HCT116 (cell line): ENCODE measurements around the gene KLRC3. TPM values are rescaled to one million over a fixed set of nuclear protein-coding genes. Genes with fewer than 3 reads are reported as not detected.

Experiments used
- ATAC-seq: fragments of 200-7000 bp; cut with Tn5 transposase; 2 replicates; pipeline ENCODE4 v1.9.1; 2020; ENCODE audit warnings: mild to moderate bottlenecking, moderate library complexity
- BruUV-seq: library from RNA; stranded (reverse); fragments of 400-500 nt; replicated peaks from 2 replicates; lab custom pipeline; 2021; lab: Mats Ljungman, UMichigan
- CTCF ChIA-PET: fragments of 300-600 bp; sonication (Branson Sonifier 250); formaldehyde crosslinking; loops from one replicate; lab custom pipeline; 2021; ENCODE audit warnings: antibody characterized with exemption; lab: Charles Lee
- POLR2A ChIA-PET: fragments of 300-600, 350-600 bp; sonication (Branson Sonifier 250); formaldehyde crosslinking; loops from one replicate; lab custom pipeline; 2021; ENCODE audit warnings: antibody characterized with exemption; lab: Charles Lee
- RAD21 ChIA-PET, 2 experiments: fragments of 300-600 bp; sonication (Branson Sonifier 250); formaldehyde crosslinking; loops; one replicate each; lab custom pipeline; 2023; ENCODE audit warnings: low total read pairs in 2 of 2; ENCODE audit not compliant: uncharacterized antibody in 2 of 2, unreplicated experiment in 2 of 2, low non-redundant PET in 1 of 2; lab: Charles Lee
- DNase-seq: peaks from one replicate; pipeline ENCODE4 v3.0.0-alpha.2; 2010; ENCODE audit warnings: low read depth, low spot score
- H2AFZ ChIP-seq: fragments of 200-600 bp; shearing (Covaris generic), sonication (generic); 2 replicates; pipeline ENCODE4 v1.6.1; 2017; ENCODE audit warnings: low read depth, mixed run types, mixed read lengths, antibody characterized with exemption, low read length; ENCODE audit not compliant: poor library complexity, severe bottlenecking
- H3K27ac ChIP-seq: 2 replicates; pipeline ENCODE4 v1.5.1; 2012; ENCODE audit warnings: low read depth, low read length
- H3K27me3 ChIP-seq: fragments of 200-600 bp; sonication (generic); 2 replicates; pipeline ENCODE4 v1.6.1; 2016; ENCODE audit warnings: mixed run types, low read length, mixed read lengths; ENCODE audit not compliant: insufficient read depth
- H3K36me3 ChIP-seq, 2 experiments: fragments of 200-500 bp in 1 of 2; fragments of 200-600 bp in 1 of 2; sonication (Bioruptor generic) in 1 of 2; sonication (generic) in 1 of 2; 2 replicates each; pipeline versions ENCODE4 v1.5.1 to v1.6.1; 2014 to 2016; ENCODE audit warnings: low read length in 2 of 2, inconsistent platforms in 1 of 2, mixed read lengths in 1 of 2, mixed run types in 1 of 2; ENCODE audit not compliant: insufficient read depth in 2 of 2, control insufficient read depth in 1 of 2
- H3K4me1 ChIP-seq, 2 experiments: fragments of 200-600 bp in 1 of 2; sonication (generic) in 1 of 2; 2 replicates each; pipeline versions ENCODE4 v1.5.1 to v1.6.1; 2012 to 2017; ENCODE audit warnings: low read length in 2 of 2, inconsistent platforms in 1 of 2, mild to moderate bottlenecking in 1 of 2, mixed read lengths in 1 of 2, mixed run types in 1 of 2, moderate library complexity in 1 of 2; ENCODE audit not compliant: insufficient read depth in 2 of 2, control insufficient read depth in 1 of 2
- H3K4me2 ChIP-seq: fragments of 200-600 bp; sonication (generic); 2 replicates; pipeline ENCODE4 v1.6.1; 2017; ENCODE audit warnings: mixed run types, low read length, mixed read lengths
- H3K4me3 ChIP-seq, 2 experiments: fragments of 200-600 bp in 1 of 2; sonication (generic) in 1 of 2; replicated peaks in 1 of 2; 2 replicates each; pipeline ENCODE4 v1.5.1; 2011 to 2016; ENCODE audit warnings: low read length in 2 of 2, control low read depth in 1 of 2, low read depth in 1 of 2, mild to moderate bottlenecking in 1 of 2, mixed read lengths in 1 of 2, mixed run types in 1 of 2
- H3K79me2 ChIP-seq: fragments of 200-600 bp; sonication (generic); 2 replicates; pipeline ENCODE4 v1.6.1; 2017; ENCODE audit warnings: mild to moderate bottlenecking, mixed run types, low read length, moderate library complexity, mixed read lengths; ENCODE audit not compliant: insufficient read depth
- H3K9ac ChIP-seq: fragments of 200-600 bp; sonication (generic); 2 replicates; pipeline ENCODE4 v1.6.1; 2016; ENCODE audit warnings: low read length, mixed read lengths
- H3K9me2 ChIP-seq: fragments of 200-600 bp; sonication (generic), shearing (Covaris generic); 2 replicates; pipeline ENCODE4 v1.6.1; 2017; ENCODE audit warnings: mixed run types, mild to moderate bottlenecking, moderate library complexity; ENCODE audit not compliant: insufficient read depth
- H3K9me3 ChIP-seq, 2 experiments: fragments of 200-500 bp in 1 of 2; fragments of 200-600 bp in 1 of 2; sonication (Bioruptor generic) in 1 of 2; sonication (generic) in 1 of 2; 2 replicates each; pipeline ENCODE4 v1.6.1; 2014 to 2017; ENCODE audit warnings: low read length in 2 of 2, mixed read lengths in 2 of 2, inconsistent platforms in 1 of 2, low read depth in 1 of 2, mild to moderate bottlenecking in 1 of 2, mixed run types in 1 of 2, moderate library complexity in 1 of 2; ENCODE audit not compliant: control insufficient read depth in 1 of 2, insufficient read depth in 1 of 2
- H4K20me1 ChIP-seq: fragments of 200-600 bp; sonication (generic), shearing (Covaris generic); 2 replicates; pipeline ENCODE4 v1.6.1; 2017; ENCODE audit warnings: mixed run types, mild to moderate bottlenecking, moderate library complexity; ENCODE audit not compliant: insufficient read depth
- CBX3 ChIP-seq: IDR thresholded peaks from 2 replicates; pipeline ENCODE4 v1.6.1; 2012; ENCODE audit warnings: low read depth
- CEBPB ChIP-seq: IDR thresholded peaks from 2 replicates; pipeline ENCODE4 v1.6.1; 2012; ENCODE audit warnings: low read depth
- CTCF ChIP-seq, 3 experiments: fragments of 200-600 bp in 1 of 3; sonication (generic) in 1 of 3; IDR thresholded peaks in 2 of 3; conservative IDR thresholded peaks in 1 of 3; 2 replicates each; pipeline ENCODE4 v1.5.1; 2012 to 2017; ENCODE audit warnings: low read depth in 2 of 3, low read length in 2 of 3, antibody characterized with exemption in 1 of 3, borderline replicate concordance in 1 of 3, control low read depth in 1 of 3, mild to moderate bottlenecking in 1 of 3, mixed read lengths in 1 of 3, mixed run types in 1 of 3, moderate library complexity in 1 of 3; ENCODE audit not compliant: insufficient read depth in 1 of 3
- EZH2 ChIP-seq: fragments of 200-600 bp; sonication (generic); IDR thresholded peaks from 2 replicates; pipeline ENCODE4 v1.6.1; 2017; ENCODE audit warnings: antibody characterized with exemption, mixed run types
- FOSL1 ChIP-seq: IDR thresholded peaks from 2 replicates; pipeline ENCODE4 v1.6.1; 2012; ENCODE audit warnings: low read depth
- JUND ChIP-seq: IDR thresholded peaks from 2 replicates; pipeline ENCODE4 v1.6.1; 2012
- POLR2A ChIP-seq: IDR thresholded peaks from 2 replicates; pipeline ENCODE4 v1.7.0; 2011; ENCODE audit warnings: borderline replicate concordance; ENCODE audit not compliant: insufficient read depth, insufficient read length; ENCODE audit errors: extremely low read depth
- POLR2AphosphoS5 ChIP-seq: IDR thresholded peaks from 2 replicates; pipeline ENCODE4 v1.6.1; 2011; ENCODE audit warnings: mild to moderate bottlenecking, low read depth, low read length, moderate library complexity
- RAD21 ChIP-seq: IDR thresholded peaks from 2 replicates; pipeline ENCODE4 v1.6.1; 2012; ENCODE audit warnings: low read depth, mild to moderate bottlenecking
- REST ChIP-seq: IDR thresholded peaks from 2 replicates; pipeline ENCODE4 v1.6.1; 2012; ENCODE audit warnings: low read depth
- SIN3A ChIP-seq: IDR thresholded peaks from 2 replicates; pipeline ENCODE4 v1.6.1; 2012; ENCODE audit warnings: low read depth
- SRF ChIP-seq: IDR thresholded peaks from 2 replicates; pipeline ENCODE4 v1.6.1; 2012; ENCODE audit warnings: low read depth
- intact Hi-C: fragments of 100-400 bp; cut with micrococcal nuclease; formaldehyde crosslinking; loops from 2 replicates; pipeline ENCODE4 v1.10.0; 2022
- total RNA-seq: library from RNA; stranded (reverse); gene quantifications from one replicate; pipeline ENCODE4 v1.2.1, GENCODE V29; 2021; ENCODE audit not compliant: unreplicated experiment

KLRC3 gene
- total RNA-seq, 1 experiment from 2014 or later = 1.8 TPM

GRCh38 chr12:10385166-10385613, 35.2 kb downstream of the KLRC3 start:
- Histone ChIP-seq H2AFZ (peak overlapping the region; percentile 49), H3K4me2 (no peak overlapping the region), H4K20me1 (no peaks in the 10 kb centered on the region), H3K9ac (no peak overlapping the region), H3K4me3 (no peak overlapping the region), H3K27me3 (no peaks in the 10 kb centered on the region), H3K9me3 (0 out of 4 replicates have a peak, but pooled peaks cover 0 to 5% of the 10 kb centered on the region in 2 experiments), H3K4me1 (no peaks in the 10 kb centered on the region), H3K9me2 (no peaks in the 10 kb centered on the region), H3K36me3 (no peaks in the 10 kb centered on the region), H3K79me2 (no peaks in the 10 kb centered on the region), H3K27ac (no peak overlapping the region)
- no TSS peak for BruUV-seq
- intact Hi-C loops = no loop called here
- RAD21 ChIA-PET = interaction anchor here in 1 of 2 experiments (0.8 kb wide), 1 partner anchor 56 kb away, joined by 4 read pairs; no protein-coding TSS in a partner anchor
- CTCF ChIA-PET = no interaction called here
- no peak for DNase-seq
- POLR2A ChIA-PET = no interaction called here
- ATAC-seq = no peak
- no peak for TF ChIP-seq POLR2AphosphoS5
- TF ChIP-seq JUND = no peak
- TF ChIP-seq FOSL1 = no peak
- no peak for TF ChIP-seq CEBPB
- TF ChIP-seq EZH2 = no peak
- no peak for TF ChIP-seq CTCF (IDR thresholded peaks at IDR 0.05 in 2 of 3, conservative IDR thresholded peaks at IDR 0.05 in 1 of 3; ENCODE audit: borderline replicate concordance in 1 of 3, insufficient read depth in 1 of 3, low read depth in 2 of 3, low read length in 2 of 3)
- TF ChIP-seq SIN3A = no peak
- no peak for TF ChIP-seq RAD21
- no peak for TF ChIP-seq POLR2A
- TF ChIP-seq REST = no peak
- no peak for TF ChIP-seq SRF
- TF ChIP-seq CBX3 = no peak
